ENCODE measurements around the gene FRY.

DNA sequence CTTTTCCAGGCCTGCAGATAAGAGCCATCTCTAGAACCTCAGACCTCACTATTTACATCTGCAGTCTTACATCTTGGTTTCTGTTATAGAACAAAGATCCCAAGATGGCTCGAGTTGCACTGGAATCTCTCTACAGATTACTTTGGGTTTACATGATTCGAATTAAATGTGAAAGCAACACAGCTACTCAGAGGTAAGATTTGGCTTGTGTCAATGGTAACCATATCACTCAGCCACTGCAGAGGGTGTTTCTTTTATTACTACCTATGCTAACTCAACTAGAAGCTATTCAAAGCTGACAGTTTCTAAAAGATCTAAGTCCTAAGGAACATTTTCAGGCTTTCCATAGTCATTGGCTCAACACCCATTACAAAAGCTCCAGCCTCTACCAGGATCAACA, 115.6 kb downstream of the FRY start:
- TF ChIP-seq RAD51 (IDR thresholded peaks at IDR 0.05) = no peak
- TF ChIP-seq CTCF (IDR thresholded peaks at IDR 0.05 in 2 of 3, conservative IDR thresholded peaks at IDR 0.05 in 1 of 3; ENCODE audit: control insufficient read depth in 2 of 3, extremely low read depth in 1 of 3, insufficient read depth in 1 of 3, low read depth in 3 of 3, low read length in 3 of 3) = no peak
- no peak for TF ChIP-seq POLR2AphosphoS5 (IDR thresholded peaks at IDR 0.05; ENCODE audit: low read length)
- no peak for TF ChIP-seq TCF12 (IDR thresholded peaks at IDR 0.05; ENCODE audit: low read depth, low read length)
- no peak for TF ChIP-seq BRCA1 (IDR thresholded peaks at IDR 0.05; ENCODE audit: low read depth, low read length)
- TF ChIP-seq POLR2A (IDR thresholded peaks at IDR 0.05; ENCODE audit: low read depth, low read length) = no peak
- no peak for TF ChIP-seq NBN (IDR thresholded peaks at IDR 0.05)
- TF ChIP-seq EGR1 (IDR thresholded peaks at IDR 0.05; ENCODE audit: borderline replicate concordance in 1 of 2, low read depth in 2 of 2, low read length in 2 of 2) = no peak
- no peak for TF ChIP-seq NFYB (IDR thresholded peaks at IDR 0.05; ENCODE audit: insufficient read depth, low read depth, low read length)
- no peak for TF ChIP-seq BCL11A (IDR thresholded peaks at IDR 0.05; ENCODE audit: low read depth, low read length)
- no peak for TF ChIP-seq CEBPZ (IDR thresholded peaks at IDR 0.05; ENCODE audit: low read depth, low read length)
- no peak for TF ChIP-seq LARP7 (IDR thresholded peaks at IDR 0.05)
- no peak for TF ChIP-seq RAD21 (IDR thresholded peaks at IDR 0.05; ENCODE audit: insufficient read depth, low read depth, low read length)
- TF ChIP-seq, protein P1, sequence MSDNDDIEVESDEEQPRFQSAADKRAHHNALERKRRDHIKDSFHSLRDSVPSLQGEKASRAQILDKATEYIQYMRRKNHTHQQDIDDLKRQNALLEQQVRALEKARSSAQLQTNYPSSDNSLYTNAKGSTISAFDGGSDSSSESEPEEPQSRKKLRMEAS (IDR thresholded peaks at IDR 0.05; ENCODE audit: low read depth, low read length) = no peak
